HL-60 (cell line): ENCODE data around the gene NAALADL2.

Source experiments
- DNase-seq, 2 experiments: peaks; one replicate each; pipeline ENCODE4 v3.0.0-alpha.2; 2010 to 2020; ENCODE audit warnings: low read depth in 1 of 2, low spot score in 1 of 2
- H3K27ac ChIP-seq: fragments of 250-450 bp; sonication (Bioruptor Pico); replicated peaks from 2 replicates; pipeline ENCODE4 v1.5.1; 2020; ENCODE audit warnings: mild to moderate bottlenecking, moderate library complexity
- H3K27me3 ChIP-seq: fragments of 250-450 bp; sonication (Bioruptor Pico); 2 replicates; pipeline ENCODE4 v1.5.1; 2021; ENCODE audit warnings: mild to moderate bottlenecking, moderate library complexity; ENCODE audit not compliant: insufficient read depth, poor library complexity, severe bottlenecking
- H3K4me3 ChIP-seq: replicated peaks from 2 replicates; pipeline ENCODE4 v1.5.1; 2011; ENCODE audit warnings: mild to moderate bottlenecking, control low read depth, low read length; ENCODE audit not compliant: insufficient read depth
- CTCF ChIP-seq: IDR thresholded peaks from one replicate; pipeline ENCODE4 v1.5.1; 2011; ENCODE audit warnings: low read length, control low read depth, inconsistent platforms; ENCODE audit not compliant: insufficient read depth
- GABPA ChIP-seq: IDR thresholded peaks from 2 replicates; pipeline ENCODE4 v1.6.1; 2012; ENCODE audit warnings: low read depth
- POLR2AphosphoS5 ChIP-seq: IDR thresholded peaks from 2 replicates; pipeline ENCODE4 v1.6.1; 2012; ENCODE audit warnings: low read depth
- REST ChIP-seq: IDR thresholded peaks from 2 replicates; pipeline ENCODE4 v1.6.1; 2012; ENCODE audit warnings: low read depth; ENCODE audit not compliant: insufficient replicate concordance
- SPI1 ChIP-seq: IDR thresholded peaks from 2 replicates; pipeline ENCODE4 v1.6.1; 2012; ENCODE audit warnings: low read depth, mild to moderate bottlenecking, borderline replicate concordance

Gene NAALADL2

GRCh38 chr3:175308097-175308496 lies 449.0 kb downstream of the NAALADL2 start:
- no peak overlapping the region for H3K27ac ChIP-seq
- H3K27me3 ChIP-seq, result no peaks in the 10 kb centered on the region
- no peak overlapping the region for H3K4me3 ChIP-seq
- TF ChIP-seq CTCF (no peak), POLR2AphosphoS5 (no peak), SPI1 (no peak), GABPA (no peak), REST (no peak)
- no peak for DNase-seq

- TF ChIP-seq SPI1 (no peak), CTCF (no peak), GABPA (no peak), POLR2AphosphoS5 (no peak), REST (no peak)
- Histone ChIP-seq H3K4me3 (no peak overlapping the region), H3K27ac (no peak overlapping the region), H3K27me3 (no peaks in the 10 kb centered on the region)
- no peak for DNase-seq
These were observed 450.9 kb downstream of the NAALADL2 start for GRCh38 chr3:175310046-175310445.

GRCh38 chr3:175311404-175311803 lies 452.3 kb downstream of the NAALADL2 start:
- TF ChIP-seq POLR2AphosphoS5 (no peak), SPI1 (no peak), REST (no peak), GABPA (no peak), CTCF (no peak)
- no peaks in the 10 kb centered on the region for H3K27me3 ChIP-seq
- H3K27ac ChIP-seq, result no peak overlapping the region
- no peak for DNase-seq
- H3K4me3 ChIP-seq, result no peak overlapping the region
